ENCODE measurements around the gene OTX1.
"Not testable (repeated sequence)": the region's sequence is repeated elsewhere in the genome, so short reads cannot be mapped to it uniquely, and the experiment has no call there.

OTX1 gene

DNA sequence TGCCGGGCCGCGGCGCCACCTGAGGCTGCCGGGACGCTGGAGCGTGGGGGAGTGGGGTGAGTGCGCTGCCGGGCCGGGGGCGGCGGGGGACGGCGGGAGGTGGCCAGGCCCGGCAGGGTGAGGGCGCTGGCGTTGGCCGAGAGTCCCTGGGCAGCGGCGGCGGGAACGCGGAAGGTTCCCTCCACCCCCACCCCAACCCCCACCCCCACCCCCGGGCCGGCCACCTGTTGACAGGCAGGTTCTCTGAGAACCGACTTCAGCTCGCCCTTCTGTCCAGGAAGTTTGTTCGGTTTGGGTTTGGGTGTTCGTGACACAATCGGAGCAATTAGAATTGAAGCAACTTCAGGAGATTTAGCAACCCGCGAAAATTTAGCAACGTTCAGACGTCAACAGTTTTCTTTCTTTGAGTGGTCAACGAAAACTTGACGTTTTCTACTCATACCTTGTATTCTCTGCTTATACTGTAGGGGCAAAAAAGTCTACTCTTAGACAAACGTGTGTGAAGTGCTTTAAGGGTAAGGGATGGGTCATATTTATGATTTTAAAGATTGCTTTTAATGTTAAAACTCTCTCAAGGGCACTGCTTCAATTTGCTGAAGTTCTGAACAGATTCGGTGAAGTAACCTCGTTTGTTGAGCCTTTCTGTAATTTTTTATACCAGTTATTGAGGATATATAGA, 9.3 kb downstream of the OTX1 start:
- no peak for DNase-seq

DNA sequence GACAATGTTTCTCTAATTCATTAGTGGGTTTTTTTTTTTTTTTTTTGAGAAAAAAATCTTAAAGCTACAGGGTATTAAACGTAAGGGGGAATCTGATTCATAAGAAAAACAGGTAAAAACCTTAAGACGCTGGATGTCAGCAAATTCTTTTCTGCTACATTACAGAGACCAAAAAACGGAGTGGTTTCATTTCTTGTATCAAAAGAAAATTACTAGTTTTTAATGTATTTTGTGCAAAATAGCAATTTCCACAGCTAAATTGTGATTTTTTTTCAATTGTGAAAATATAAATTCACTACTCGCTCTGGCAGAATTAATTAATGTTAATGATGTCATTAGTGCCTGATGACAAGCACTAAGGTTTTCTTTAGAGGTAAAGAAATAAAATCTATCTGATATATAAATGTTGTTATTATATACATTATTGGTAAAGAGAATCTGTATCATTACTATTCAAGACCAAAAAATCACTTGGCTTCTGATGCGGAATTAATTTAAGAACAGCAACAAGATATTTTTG, 9.9 kb downstream of the OTX1 start:
- no peak for DNase-seq

DNA sequence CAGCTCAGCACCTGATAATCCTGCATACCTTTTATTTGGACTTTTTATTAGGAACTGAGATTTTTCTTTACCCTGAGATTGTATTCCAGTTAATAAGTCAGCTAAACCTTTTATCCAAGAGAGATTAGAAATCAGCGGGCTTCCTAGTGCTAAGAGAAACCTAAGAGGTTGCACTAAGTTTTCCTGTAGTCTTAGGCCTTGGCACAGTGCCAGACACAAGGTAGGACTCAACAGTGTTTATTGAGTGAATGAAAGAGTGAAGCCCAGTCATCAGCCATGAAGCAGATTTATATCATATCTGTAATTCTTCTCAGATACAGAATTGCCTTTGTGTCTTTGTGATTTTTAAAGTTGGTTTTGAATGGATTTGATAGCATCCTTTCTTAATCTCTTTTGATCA, 13.6 kb downstream of the OTX1 start:
- DNase-seq, result no peak

DNA sequence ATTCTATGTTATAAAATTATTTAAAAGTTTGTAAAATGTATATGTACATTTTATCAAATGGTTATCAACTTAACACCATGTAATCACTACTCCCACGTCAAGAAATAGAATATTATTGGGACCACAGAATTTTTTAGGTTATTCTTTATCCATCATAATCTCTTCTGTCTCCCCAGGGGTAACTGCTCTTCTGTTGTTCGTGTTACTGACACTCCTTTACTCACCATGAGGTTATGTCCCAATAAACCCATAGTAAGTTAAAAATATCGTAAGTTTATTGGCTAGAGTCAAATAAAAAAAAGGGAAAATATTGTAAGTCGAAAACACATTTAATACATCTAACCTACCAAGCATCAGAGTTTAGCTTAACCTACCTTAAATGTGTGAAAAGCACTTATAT, 14.0 kb downstream of the OTX1 start:
- no peak for DNase-seq

DNA sequence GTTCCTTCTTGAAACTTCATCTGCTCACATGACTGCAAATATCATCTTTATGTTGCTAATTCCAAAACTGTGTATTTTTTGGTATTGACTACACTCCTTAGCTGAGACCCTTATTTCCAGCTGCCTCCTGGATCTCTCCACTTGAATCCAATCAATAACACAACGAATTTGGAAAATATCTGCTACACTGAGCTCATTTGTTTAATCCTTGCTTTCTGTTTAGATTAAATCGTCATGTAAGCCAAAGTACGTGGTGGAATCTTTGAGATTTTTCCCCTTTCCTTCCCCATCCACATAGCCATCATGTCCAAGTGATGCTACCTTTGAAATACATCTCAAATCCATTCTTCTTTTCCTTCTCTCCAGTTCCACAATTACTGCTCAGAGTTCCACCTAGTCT, 15.6 kb downstream of the OTX1 start:
- DNase-seq, result no peak

DNA sequence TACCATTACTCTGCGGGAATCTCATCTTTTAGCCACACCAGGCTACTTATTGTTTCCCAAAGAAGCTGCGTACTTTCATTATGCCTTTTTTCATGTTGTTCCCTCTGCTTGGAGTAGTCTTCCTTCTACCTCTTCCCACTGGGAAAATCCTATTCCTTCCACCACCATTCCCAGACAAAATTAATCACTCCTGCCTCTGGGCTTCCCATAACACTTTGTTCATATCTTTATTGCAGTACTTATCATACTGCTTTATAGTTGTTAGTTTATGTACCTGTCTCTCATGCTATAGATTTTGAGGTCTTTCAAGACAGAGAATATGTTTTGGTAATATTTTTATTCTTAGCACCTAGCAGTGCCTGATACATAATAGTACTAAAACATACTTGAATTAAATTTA, 16.2 kb downstream of the OTX1 start:
- DNase-seq, result no peak

DNA sequence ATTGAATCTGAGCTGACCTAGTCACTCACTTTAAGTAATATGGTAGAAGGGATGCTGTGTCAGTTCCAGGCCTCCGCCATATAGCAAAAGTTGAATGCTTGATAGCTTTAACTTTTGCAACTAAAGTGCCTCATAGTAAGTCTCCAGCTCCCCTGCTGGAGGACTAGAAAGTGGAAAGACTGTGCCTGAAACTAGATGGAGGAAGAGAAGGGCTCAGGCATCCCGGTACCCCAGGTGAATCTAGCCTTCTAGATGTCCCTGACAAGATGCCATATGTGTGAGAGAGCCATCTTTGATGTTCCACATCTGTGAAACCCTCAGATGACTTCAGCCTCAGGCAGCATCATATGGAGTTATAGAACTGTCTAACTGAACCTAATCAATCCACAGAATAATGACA, 21.0 kb downstream of the OTX1 start:
- no peak for DNase-seq

DNA sequence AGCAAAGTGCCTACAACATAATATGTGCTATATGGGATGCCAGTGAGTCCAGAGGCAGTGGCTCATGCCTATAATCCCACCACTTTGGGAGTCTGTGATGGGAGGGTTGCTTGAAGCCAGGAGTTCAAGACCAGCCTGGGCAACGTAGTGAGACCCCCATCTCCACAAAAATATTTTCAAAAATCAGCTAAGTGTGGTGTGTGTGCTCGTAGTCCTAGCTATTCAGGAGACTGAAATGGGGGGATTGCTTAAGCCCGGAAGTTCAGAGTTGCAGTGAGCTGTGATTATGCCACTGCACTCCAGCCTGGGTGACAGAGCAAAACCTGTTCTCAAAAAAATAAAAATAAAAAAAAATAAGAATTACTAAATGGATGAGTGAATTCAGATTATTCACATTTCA, 23.4 kb downstream of the OTX1 start:
- DNase-seq, result no peak

DNA sequence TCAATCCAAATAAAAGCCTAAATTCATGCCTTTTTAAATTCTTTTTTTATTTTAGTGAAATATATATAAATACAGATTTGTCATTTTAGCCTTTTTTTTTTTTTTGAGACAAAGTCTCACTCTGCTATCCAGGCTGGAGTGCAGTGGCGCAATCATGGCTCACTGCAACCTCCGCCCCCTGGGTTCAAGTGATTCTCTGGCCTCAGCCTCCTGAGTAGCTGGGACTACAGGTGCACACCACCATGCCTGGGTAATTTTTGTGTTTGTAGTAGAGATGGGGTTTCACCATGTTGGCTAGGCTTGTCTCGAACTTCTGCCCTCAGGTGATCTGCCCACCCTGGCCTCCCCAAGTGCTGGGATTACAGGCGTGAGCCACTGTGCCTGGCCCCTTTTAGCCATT, 23.8 kb downstream of the OTX1 start:
- DNase-seq, result not testable (repeated sequence)

DNA sequence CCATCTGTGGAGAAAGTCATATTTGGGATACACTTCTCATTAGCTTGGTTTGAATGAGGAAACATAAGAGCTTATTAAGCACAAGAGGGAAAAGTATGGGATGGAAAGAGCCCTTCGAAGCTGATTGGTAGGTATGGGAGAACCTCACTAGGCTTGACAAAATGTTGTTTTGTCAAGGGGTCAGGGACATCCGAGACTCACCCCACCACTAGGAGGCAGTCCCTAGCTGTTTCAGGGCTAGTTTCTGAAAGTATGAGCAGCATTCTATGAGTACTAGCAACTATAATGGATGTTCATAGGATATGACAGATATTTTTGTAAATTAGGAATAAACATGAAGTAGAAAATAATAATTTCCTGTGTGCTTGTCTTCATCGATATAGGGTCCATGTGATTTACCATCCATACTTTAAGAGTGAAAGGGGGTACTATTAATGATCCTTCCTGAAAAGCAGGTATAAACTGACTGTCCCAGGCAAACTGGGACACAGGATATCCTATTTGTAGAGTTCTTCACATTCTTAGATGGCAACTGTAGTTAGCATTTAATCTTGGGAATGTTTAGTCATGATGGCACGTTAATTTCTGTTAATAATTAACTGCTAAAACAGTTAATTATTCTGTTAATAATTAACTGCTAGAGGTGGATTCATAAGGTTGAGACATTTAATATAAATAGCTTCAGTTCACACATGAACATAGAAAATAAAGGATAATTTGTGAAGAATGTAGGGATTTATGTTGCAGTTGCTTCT, 28.4 kb downstream of the OTX1 start:
- DNase-seq, result no peak

DNA sequence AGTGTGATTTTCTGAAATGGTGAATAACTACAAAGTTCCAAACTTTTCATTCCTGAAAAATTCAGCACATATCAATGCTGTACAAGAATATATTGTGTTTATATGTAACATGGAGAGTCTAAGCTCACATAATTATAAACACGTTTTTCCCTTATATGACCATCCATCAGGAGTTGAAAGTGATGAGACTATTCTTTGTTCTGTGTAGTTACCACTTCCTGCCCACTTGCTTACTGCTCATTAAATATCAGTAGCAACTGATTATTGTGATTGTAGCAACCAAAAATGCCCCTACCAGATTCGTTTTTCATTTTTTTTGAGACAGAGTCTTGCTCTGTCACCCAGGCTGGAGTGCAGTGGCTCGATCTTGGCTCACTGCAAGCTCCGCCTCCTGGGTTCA, 30.8 kb downstream of the OTX1 start:
- no peak for DNase-seq

DNA sequence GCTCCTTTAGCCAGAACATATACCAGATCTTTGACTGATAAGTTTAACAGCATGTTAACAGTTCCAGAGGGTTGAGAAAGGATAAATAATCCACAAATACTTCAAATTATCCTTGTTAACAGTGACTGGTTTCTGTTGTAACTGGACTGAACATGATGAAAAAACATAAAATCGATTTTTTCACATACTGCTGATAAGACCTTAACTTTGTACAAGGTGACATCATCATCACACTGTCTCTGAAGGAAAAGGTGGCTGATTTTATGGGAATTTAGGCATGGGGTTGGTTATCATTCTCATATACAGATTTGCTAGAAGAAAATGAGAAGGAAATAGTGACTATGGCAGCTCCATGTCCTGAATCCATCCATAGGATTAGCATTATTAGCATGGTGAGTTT, 36.1 kb downstream of the OTX1 start:
- no peak for DNase-seq

DNA sequence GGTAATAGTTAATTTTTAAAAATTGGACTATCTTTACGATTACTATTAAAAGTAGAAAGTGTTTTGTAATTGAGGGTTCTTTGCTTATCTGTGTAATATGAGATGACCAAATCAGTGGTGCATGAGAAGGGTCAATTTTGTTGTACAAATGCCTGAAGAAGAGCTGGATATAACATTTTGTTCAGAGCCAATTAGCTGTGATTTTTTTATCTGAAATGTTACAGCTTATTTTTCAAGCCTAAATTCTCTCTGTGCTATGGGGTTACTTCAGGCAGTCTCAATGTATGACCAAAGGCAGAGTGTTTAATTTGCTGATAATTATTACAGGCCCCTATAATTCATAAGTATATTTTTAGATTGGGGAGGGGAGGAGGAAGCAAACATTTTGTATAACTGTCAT, 41.8 kb downstream of the OTX1 start:
- no peak for DNase-seq

DNA sequence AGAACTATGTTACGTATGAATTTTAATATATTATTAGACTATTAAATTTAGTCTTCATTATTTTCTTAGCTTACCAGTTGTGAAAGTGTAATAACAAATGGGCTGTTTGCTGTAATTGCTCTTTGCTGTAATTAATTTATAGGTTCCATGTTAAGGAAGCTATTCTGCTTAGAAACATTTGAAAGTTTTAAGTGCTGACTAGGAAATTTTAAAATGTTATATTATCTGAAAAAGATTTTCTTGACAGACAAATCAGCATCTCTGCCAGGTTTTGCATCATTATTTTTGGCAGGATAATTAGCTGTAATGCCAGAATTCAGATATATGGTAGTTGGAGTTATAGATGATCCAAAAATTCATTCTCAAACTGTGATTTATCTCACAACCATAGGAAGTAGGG, 42.2 kb downstream of the OTX1 start:
- DNase-seq, result no peak

DNA sequence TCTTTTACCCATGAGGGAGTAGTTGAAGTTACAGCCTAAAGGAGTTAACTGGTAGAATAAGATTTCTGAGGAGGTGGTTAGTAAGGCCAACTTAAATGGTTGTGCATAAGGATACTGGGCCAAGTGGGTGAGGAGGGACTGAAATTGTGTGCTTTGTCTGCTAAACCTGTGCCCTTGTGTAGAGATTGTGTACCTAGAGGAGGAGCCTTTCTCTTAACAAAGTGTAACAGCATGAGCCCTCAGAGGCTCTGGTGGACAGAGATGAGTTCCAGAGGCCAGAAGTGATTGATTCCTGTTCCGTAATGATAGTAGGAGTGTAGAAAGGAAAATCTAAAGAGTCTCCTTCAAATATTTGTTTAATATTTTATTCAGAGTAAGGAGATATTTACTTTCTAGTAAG, 42.9 kb downstream of the OTX1 start:
- no peak for DNase-seq

DNA sequence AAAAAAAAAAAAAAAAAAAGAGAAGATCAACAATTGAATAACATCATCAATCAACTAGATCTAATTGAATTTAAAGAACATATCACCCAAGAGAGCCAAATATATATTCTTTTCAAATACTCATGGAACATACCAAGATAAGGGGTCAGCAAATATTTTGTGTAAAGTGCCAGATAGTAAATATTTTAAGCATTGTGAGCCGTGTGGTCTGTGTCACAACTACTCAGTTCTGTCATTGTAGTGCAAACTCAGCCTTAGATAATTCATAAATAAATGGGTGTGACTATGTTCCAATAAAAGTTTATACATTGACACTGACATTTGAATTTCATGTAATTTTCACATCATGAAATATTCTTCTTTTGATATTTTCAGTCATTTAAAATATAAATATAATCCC, 45.9 kb downstream of the OTX1 start:
- DNase-seq, result no peak

DNA sequence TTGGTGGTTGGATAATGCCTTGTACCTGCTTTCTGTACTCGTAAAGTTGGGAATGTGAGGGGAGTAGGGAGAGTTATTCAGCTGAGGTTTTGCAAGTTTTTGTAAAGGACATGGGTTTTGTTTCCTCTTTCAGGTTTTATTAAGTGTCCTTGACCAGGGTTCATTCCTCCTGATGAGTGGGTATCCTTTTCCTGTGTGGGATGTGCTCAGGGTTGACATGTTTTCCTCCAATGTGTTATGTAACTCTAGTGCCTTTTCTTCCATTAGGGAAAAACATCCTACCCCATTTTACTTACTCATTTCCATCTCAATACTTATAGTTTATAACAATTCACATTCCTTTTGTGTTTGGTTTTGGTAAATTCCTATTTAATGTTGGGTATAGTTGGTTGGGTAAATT, 48.4 kb downstream of the OTX1 start:
- DNase-seq, result no peak

DNA sequence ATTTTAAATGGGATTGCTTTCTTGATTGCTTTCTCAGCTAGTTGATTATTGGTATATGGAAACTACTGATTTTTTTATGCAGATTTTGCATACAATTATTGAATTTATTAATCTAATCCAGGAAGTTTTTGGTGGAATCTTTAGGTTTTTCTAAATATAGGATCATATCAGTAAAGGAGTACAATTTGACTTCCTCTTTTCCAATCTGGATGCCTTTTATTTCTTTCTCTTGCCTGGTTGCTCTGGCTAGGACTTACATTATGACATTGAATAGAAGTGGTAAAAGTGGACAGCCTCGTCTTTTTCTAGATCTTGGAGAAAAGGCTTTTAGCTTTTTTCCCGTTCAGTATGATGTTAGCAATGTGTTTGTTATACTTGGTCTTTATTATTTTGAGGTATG, 51.3 kb downstream of the OTX1 start:
- DNase-seq, result no peak

DNA sequence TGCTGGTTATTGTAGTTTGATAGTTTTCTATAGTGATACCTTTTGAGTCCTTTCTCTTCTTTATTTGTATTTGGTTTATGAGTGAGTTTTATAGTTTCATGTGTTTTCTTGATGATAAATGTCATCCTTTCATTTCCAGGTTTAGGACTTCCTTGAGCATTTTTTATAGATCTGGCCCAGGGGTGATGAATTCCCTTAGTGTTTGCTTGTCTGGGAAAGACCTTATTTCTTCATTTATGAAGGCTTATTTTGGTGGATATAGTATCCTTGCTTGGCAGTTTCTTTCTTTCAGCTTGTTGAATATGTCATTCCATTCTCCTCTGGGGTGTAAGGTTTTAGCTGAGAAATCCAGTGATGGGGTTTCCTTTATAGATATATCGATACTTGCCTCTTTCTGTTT, 53.9 kb downstream of the OTX1 start:
- no peak for DNase-seq
